Motor neuron (in vitro differentiated cells): Measurements from ENCODE around the gene DCST2. TPM values are rescaled to one million over a fixed set of nuclear protein-coding genes. Genes with fewer than 3 reads are reported as not detected.

Experiments
- ATAC-seq, 8 experiments: fragments of 200-7000 bp; cut with Tn5 transposase; replicated peaks in 6 of 8; 2 replicates each; pipeline ENCODE4 v1.8.0; 2021; ENCODE audit warnings: mild to moderate bottlenecking in 8 of 8, moderate library complexity in 8 of 8
- H3K27ac ChIP-seq, 2 donors: fragments of 250-450 bp; sonication (Bioruptor Pico); 2 replicates each; pipeline ENCODE4 v1.9.0; 2021; ENCODE audit warnings: antibody characterized with exemption in 2 of 2, mild to moderate bottlenecking in 2 of 2, moderate library complexity in 1 of 2
- H3K4me1 ChIP-seq, 2 donors: fragments of 250-450 bp; sonication (Bioruptor Pico); replicated peaks in 1 of 2; 2 replicates each; pipeline ENCODE4 v1.6.1; 2021; ENCODE audit warnings: antibody characterized with exemption in 2 of 2, mild to moderate bottlenecking in 2 of 2, moderate library complexity in 1 of 2
- H3K4me3 ChIP-seq, 5 donors: fragments of 250-450 bp; sonication (Bioruptor Pico); 2 replicates each; pipeline ENCODE4 v1.9.0; 2021; ENCODE audit warnings: antibody characterized with exemption in 5 of 5, mild to moderate bottlenecking in 5 of 5, moderate library complexity in 4 of 5
- WGBS, 10 experiments: fragments of 450-650 bp; shearing (Covaris generic); methylation state at CpG; one replicate each; pipeline ENCODE4 v1.0.0; 2022; 5-methylcytosine and 5-hydroxymethylcytosine counted together
- in situ Hi-C, 9 experiments: fragments of 400-800 bp; cut with MboI; loops; one replicate each; pipeline ENCODE4 v1.15.0; 2021; ENCODE audit warnings: low sequenced_read_pairs in 9 of 9, low pct_unique_long_range_greater_than_20kb in 2 of 9; ENCODE audit not compliant: unreplicated experiment in 9 of 9
- total RNA-seq, 8 experiments: library from RNA; unstranded; fragments of 300-600 nt; gene quantifications; 2 replicates each; pipeline versions ENCODE4 v1.2.3 to v1.2.4, GENCODE V29; 2022

DCST2 gene
- total RNA-seq, 8 experiments from 2014 or later = 0.22 to 2.8 (median 0.78) TPM; not detected in 1

GRCh38 chr1:155052439-155053395, 19.1 kb upstream of the DCST2 start:
- peaks cover 20 to 21% of the 10 kb centered on the region in 2 donors for H3K4me1 ChIP-seq
- in situ Hi-C loops = loop anchor here in 5 of 9 experiments (25.0 kb wide), 3 partner anchors 90 to 565 kb away; partner anchors contain the start of genes CHRNB2 (in 3 of the 5), UBE2Q1 (in 3 of the 5), CKS1B (in 2 of the 5) and PBXIP1 (in 2 of the 5)
- peak overlapping the region; percentile 51 to 66 (median 64) for H3K4me3 ChIP-seq
- no peak overlapping the region for H3K27ac ChIP-seq
- 0 to 87% (median 44%) methylated on average over 1 to 6 of the region's 12 CpGs; no CpG with 5 or more reads in 5 of the 10 experiments for WGBS, 10 experiments
- no peak for ATAC-seq

GRCh38 chr1:155051777-155052398, 18.3 kb upstream of the DCST2 start:
- Histone ChIP-seq H3K4me3 (peak overlapping the region; percentile 51 to 66 (median 64)), H3K27ac (no peak overlapping the region), H3K4me1 (peaks cover 20 to 21% of the 10 kb centered on the region in 2 donors)
- in situ Hi-C loops = loop anchor here in 5 of 9 experiments (25.0 kb wide), 3 partner anchors 90 to 565 kb away; partner anchors contain the start of genes CHRNB2 (in 3 of the 5), UBE2Q1 (in 3 of the 5), CKS1B (in 2 of the 5) and PBXIP1 (in 2 of the 5)
- peak; percentile 2 to 15 (median 8) for ATAC-seq
- 0 to 9% (median 1%) methylated on average over 1 to 10 of the region's 27 CpGs; no CpG with 5 or more reads in 7 of the 10 experiments for WGBS, 10 experiments

DNA sequence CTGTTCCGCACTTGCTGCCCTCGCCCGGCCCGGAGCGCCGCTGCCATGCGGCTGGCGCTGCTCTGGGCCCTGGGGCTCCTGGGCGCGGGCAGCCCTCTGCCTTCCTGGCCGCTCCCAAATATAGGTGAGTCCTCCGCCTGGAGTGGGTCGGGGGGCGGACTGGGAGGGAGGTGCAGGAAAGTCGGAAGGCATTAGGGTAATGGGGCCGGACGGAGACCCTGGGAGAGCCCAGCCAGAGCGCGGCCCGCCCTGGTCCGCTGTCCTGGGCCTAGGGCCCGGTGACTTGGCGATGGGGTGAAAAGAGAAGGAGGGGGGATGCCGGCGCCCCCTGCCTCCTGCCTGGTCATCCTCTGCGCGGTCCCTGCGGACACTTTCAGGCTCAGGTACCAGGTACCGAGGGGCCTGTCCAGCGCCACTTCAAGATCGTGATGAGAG, 17.8 kb upstream of the DCST2 start:
- WGBS, 10 experiments = 0 to 1% (median 0%) methylated on average over 3 to 19 of the region's 31 CpGs; no CpG with 5 or more reads in 6 of the 10 experiments

GRCh38 chr1:155050560-155051341, 17.2 kb upstream of the DCST2 start, which contains the start of gene ADAM15:
TSS of gene ADAM15 (plus strand) at chr1:155051316. CDS start at chr1:155051387, 71 bp downstream.
- Histone ChIP-seq H3K27ac (peak within 1 kb of the TSS; percentile 47 to 56), H3K4me3 (peak within 1 kb of the TSS; percentile 51 to 66 (median 64)), H3K4me1 (peaks cover 20 to 21% of the 10 kb centered on the region in 2 donors)
- 0 to 2% (median 1%) methylated on average over 3 to 32 of the region's 99 CpGs; no CpG with 5 or more reads in 4 of the 10 experiments for WGBS, 10 experiments
- in situ Hi-C loops = loop anchor here in 5 of 9 experiments (25.0 kb wide), 3 partner anchors 88 to 563 kb away; partner anchors contain the start of genes CHRNB2 (in 3 of the 5), UBE2Q1 (in 3 of the 5), CKS1B (in 2 of the 5) and PBXIP1 (in 2 of the 5)
- peak; percentile 70 to 85 (median 81) for ATAC-seq

More for the DNA sequence above, 17.8 kb upstream of the DCST2 start:
- ATAC-seq = peak in 7 of 8 experiments; percentile 11 to 47 (median 39)
- H3K4me3 ChIP-seq = peak overlapping the region; percentile 51 to 66 (median 64)
- in situ Hi-C loops = loop anchor here in 5 of 9 experiments (25.0 kb wide), 3 partner anchors 89 to 564 kb away; partner anchors contain the start of genes CHRNB2 (in 3 of the 5), UBE2Q1 (in 3 of the 5), CKS1B (in 2 of the 5) and PBXIP1 (in 2 of the 5)
- H3K4me1 ChIP-seq = peaks cover 20 to 21% of the 10 kb centered on the region in 2 donors
- H3K27ac ChIP-seq = no peak overlapping the region

- H3K4me1 ChIP-seq = peaks cover 20 to 21% of the 10 kb centered on the region in 2 donors
- in situ Hi-C loops = loop anchor here in 5 of 9 experiments (25.0 kb wide), 3 partner anchors 88 to 563 kb away; partner anchors contain the start of genes CHRNB2 (in 3 of the 5), UBE2Q1 (in 3 of the 5), CKS1B (in 2 of the 5) and PBXIP1 (in 2 of the 5)
- H3K4me3 ChIP-seq = peak overlapping the region; percentile 51 to 66 (median 64)
- peak overlapping the region; percentile 47 to 56 for H3K27ac ChIP-seq
- WGBS, 10 experiments = 10 to 89% (median 31%) methylated on average over 1 to 9 of the region's 10 CpGs
- no peak for ATAC-seq
Observed at GRCh38 chr1:155049651-155050559, 16.3 kb upstream of the DCST2 start.

DNA sequence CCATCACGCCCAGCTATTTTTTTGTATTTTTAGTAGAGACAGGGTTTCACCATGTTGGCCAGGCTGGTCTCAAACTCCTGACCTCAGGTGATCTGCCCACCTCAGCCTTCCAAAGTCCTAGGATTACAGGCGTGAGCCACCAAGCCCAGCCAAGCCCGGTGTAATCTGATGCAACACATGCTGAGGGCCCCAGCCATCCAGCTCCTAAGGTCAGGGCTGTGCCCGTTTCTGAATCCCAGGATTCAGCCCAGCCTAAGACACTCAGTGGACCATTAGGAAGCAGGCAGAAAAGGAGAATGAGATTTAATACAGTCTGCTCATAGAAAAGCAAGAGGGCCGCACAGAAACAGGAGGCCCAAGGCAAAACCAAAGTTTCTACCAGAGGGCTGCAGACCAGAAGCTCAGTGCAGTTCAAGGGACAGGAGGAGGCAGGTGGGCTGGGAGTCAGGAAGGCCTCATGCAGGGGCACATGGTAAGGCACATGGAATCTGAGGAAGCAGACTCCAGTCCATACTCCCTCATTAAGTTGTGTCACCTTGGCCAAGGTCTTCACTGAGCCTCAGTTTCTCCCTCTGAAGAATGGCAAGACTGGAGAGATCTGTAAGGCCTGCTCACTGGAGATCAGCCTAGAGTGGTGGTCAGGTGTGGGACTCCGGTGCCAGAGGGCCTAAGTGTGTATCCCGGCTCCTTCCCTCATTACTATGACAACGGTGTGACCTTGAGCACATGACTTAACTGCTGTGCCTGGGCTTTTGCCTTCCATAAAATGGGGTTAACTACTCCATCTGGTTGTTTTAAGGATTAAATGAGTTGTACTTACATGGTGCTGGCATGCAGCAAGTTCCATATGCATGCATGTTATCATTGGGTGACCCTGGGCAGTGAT, 15.1 kb upstream of the DCST2 start:
- no peak overlapping the region for H3K27ac ChIP-seq
- H3K4me1 ChIP-seq = peaks cover 20 to 21% of the 10 kb centered on the region in 2 donors
- H3K4me3 ChIP-seq = no peak overlapping the region
- 83 to 100% (median 90%) methylated on average over 2 to 8 of the region's 8 CpGs; no CpG with 5 or more reads in 1 of the 10 experiments for WGBS, 10 experiments
- in situ Hi-C loops = no loop called here
- ATAC-seq = no peak

GRCh38 chr1:155044812-155045657, 11.5 kb upstream of the DCST2 start:
- Histone ChIP-seq H3K4me1 (peaks cover 8% of the 10 kb centered on the region in 2 donors), H3K27ac (no peak overlapping the region), H3K4me3 (no peak overlapping the region)
- in situ Hi-C loops = no loop called here
- 29 to 86% (median 75%) methylated on average over 1 to 4 of the region's 7 CpGs; no CpG with 5 or more reads in 3 of the 10 experiments for WGBS, 10 experiments
- peak; percentile 71 to 99 (median 86) for ATAC-seq

DNA sequence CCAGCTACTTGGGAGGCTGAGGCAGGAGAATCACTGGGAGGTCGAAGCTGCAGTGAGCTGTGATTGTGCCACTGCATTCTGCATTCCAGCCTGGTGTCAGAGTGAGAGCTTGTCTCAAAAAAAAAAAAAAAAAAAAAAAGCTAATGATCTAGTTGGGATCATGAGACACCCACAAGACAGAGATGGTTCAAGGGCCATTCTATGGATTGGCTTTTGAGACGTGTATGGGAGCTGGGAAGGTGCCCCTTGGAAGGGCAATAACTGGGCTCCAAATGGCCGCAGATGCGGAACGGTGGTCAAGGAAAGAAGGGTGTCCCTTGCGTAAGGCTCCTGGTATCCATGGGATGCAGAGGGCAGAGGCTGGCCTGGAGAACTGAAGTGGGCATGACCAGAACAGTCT, 10.8 kb upstream of the DCST2 start:
- in situ Hi-C loops = no loop called here
- 58 to 100% (median 92%) methylated on average over 1 to 6 of the region's 6 CpGs; no CpG with 5 or more reads in 4 of the 10 experiments for WGBS, 10 experiments
- Histone ChIP-seq H3K4me3 (no peak overlapping the region), H3K27ac (no peak overlapping the region), H3K4me1 (peaks cover under 1 to 2% of the 10 kb centered on the region in 2 donors)
- no peak for ATAC-seq

DNA sequence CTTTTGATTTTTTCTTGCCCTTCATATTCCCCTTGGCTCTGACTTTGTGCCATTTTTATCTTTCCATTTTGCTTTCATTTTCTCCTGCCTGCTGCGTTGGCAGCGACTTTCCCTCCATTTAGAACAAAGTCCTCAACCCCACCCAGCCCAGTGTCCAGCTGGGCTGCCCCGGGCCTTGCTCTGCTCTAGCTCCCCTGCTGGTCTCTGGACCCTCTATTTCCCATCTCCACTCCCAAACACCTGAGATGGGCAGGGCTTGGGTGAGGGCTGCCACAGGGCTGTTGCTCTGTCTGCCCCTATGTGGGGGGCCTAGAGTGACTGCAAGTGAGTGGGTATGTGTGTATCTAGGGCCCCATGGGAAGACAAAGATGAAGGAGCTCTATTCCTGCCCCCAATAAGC, 10.2 kb upstream of the DCST2 start:
- Histone ChIP-seq H3K27ac (no peak overlapping the region), H3K4me1 (no peaks in the 10 kb centered on the region), H3K4me3 (no peak overlapping the region)
- no peak for ATAC-seq
- in situ Hi-C loops = no loop called here
- WGBS, 10 experiments = 50 to 100% (median 91%) methylated on average over 2 to 3 of the region's 3 CpGs; no CpG with 5 or more reads in 2 of the 10 experiments
